Esophagus squamous epithelium (tissue), 5 donors: ENCODE measurements around the gene MCUR1. TPM values are rescaled to one million over a fixed set of nuclear protein-coding genes. Genes with fewer than 3 reads are reported as not detected.

Source experiments
- DNase-seq: peaks from one replicate; lab custom pipeline; 2025; lab: John Stamatoyannopoulos, UW
- H3K27ac ChIP-seq, 4 donors: fragments of 200-600 bp; sonication (generic); one replicate each; pipeline ENCODE4 v1.5.1; 2016 to 2019; ENCODE audit warnings: mild to moderate bottlenecking in 1 of 4
- H3K27me3 ChIP-seq, 4 donors: fragments of 200-600 bp; sonication (generic); 1 replicate in 3 of 4; 2 replicates in 1 of 4; pipeline versions ENCODE4 v1.5.1 to v1.6.0; 2017 to 2021; ENCODE audit warnings: antibody characterized with exemption in 1 of 4
- H3K36me3 ChIP-seq, 3 donors: fragments of 200-600 bp; sonication (generic); one replicate each; pipeline ENCODE4 v1.5.1; 2016 to 2019
- H3K4me1 ChIP-seq, 3 donors: fragments of 200-600 bp; sonication (generic); one replicate each; pipeline ENCODE4 v1.5.1; 2017 to 2019
- H3K4me3 ChIP-seq, 4 donors: fragments of 200-600 bp; sonication (generic); 1 replicate in 3 of 4; 2 replicates in 1 of 4; pipeline ENCODE4 v1.5.1; 2016 to 2019; ENCODE audit warnings: mild to moderate bottlenecking in 2 of 4, moderate library complexity in 1 of 4
- H3K9me3 ChIP-seq, 3 donors: fragments of 200-600 bp; sonication (generic); one replicate each; pipeline ENCODE4 v1.5.1; 2016 to 2019
- CTCF ChIP-seq, 6 experiments: fragments of 450-650 bp in 4 of 6; fragments of 200-600 bp in 2 of 6; sonication (generic) in 2 of 6; IDR thresholded peaks; one replicate each; pipeline ENCODE4 v1.5.1; 2016 to 2019; ENCODE audit warnings: antibody characterized with exemption in 6 of 6, mild to moderate bottlenecking in 4 of 6, moderate library complexity in 4 of 6
- POLR2A ChIP-seq, 4 donors: fragments of 450-650 bp; IDR thresholded peaks; one replicate each; pipeline ENCODE4 v1.6.1; 2017; ENCODE audit warnings: antibody characterized with exemption in 4 of 4, mild to moderate bottlenecking in 4 of 4, moderate library complexity in 3 of 4
- WGBS, 2 donors: methylation state at CpG; one replicate each; pipeline ENCODE4 v1.1.5; 2018; 5-methylcytosine and 5-hydroxymethylcytosine counted together
- intact Hi-C: fragments of 100-400 bp; cut with DNase I; formaldehyde crosslinking; loops from one replicate; pipeline ENCODE4 v1.15.0; 2022
- total RNA-seq, 4 donors: library from RNA; depleted of rRNA; stranded (reverse); fragments of >200 nt; gene quantifications; one replicate each; pipeline ENCODE4 v1.1.0, GENCODE V29; 2016
- donor health status: DM: yes; HTN: yes; CAD: no.

The MCUR1 gene
- total RNA-seq, 4 donors from 2014 or later = 11.4 to 14.3 (median 13.1) TPM

- DNase-seq = no peak
- Histone ChIP-seq H3K4me1 (no peaks in the 10 kb centered on the region), H3K4me3 (no peak overlapping the region), H3K27ac (no peak overlapping the region), H3K36me3 (no peaks in the 10 kb centered on the region), H3K27me3 (peaks cover 0 to 17% (median 0%) of the 10 kb centered on the region in 4 donors), H3K9me3 (no peaks in the 10 kb centered on the region)
- TF ChIP-seq CTCF (IDR thresholded peaks at IDR 0.05) (no peak), POLR2A (IDR thresholded peaks at IDR 0.05) (no peak)
- intact Hi-C loops = no loop called here
- 62 to 63% methylated on average over 5 of the region's 5 CpGs for WGBS, 2 donors
Measured at GRCh38 chr6:13848522-13849150, 34.3 kb upstream of the MCUR1 start.

- DNase-seq = no peak
- intact Hi-C loops = no loop called here
Measured at GRCh38 chr6:13847326-13848050, 33.1 kb upstream of the MCUR1 start.

GRCh38 chr6:13846841-13847240 lies 32.5 kb upstream of the MCUR1 start:
- no peak overlapping the region for H3K4me3 ChIP-seq
- H3K27me3 ChIP-seq = peaks cover 0 to 17% (median 0%) of the 10 kb centered on the region in 4 donors
- TF ChIP-seq POLR2A (IDR thresholded peaks at IDR 0.05) (no peak), CTCF (IDR thresholded peaks at IDR 0.05) (no peak)
- H3K36me3 ChIP-seq = no peaks in the 10 kb centered on the region
- no peak for DNase-seq
- intact Hi-C loops = no loop called here
- WGBS, 2 donors = 72 to 76% methylated on average over 12 to 13 of the region's 13 CpGs
- no peaks in the 10 kb centered on the region for H3K4me1 ChIP-seq
- H3K27ac ChIP-seq = no peak overlapping the region
- H3K9me3 ChIP-seq = no peaks in the 10 kb centered on the region

More at GRCh38 chr6:13847326-13848050, 33.1 kb upstream of the MCUR1 start:
- Histone ChIP-seq H3K27me3 (peaks cover 0 to 17% (median 0%) of the 10 kb centered on the region in 4 donors), H3K9me3 (no peaks in the 10 kb centered on the region), H3K4me1 (no peaks in the 10 kb centered on the region), H3K4me3 (no peak overlapping the region), H3K36me3 (no peaks in the 10 kb centered on the region), H3K27ac (no peak overlapping the region)
- TF ChIP-seq POLR2A (IDR thresholded peaks at IDR 0.05) = no peak
- no peak for TF ChIP-seq CTCF (IDR thresholded peaks at IDR 0.05)
- 76 to 77% methylated on average over 11 of the region's 11 CpGs for WGBS, 2 donors

- Histone ChIP-seq H3K27me3 (peaks cover 0 to 7% (median 0%) of the 10 kb centered on the region in 4 donors), H3K4me1 (no peaks in the 10 kb centered on the region), H3K4me3 (no peak overlapping the region), H3K36me3 (no peaks in the 10 kb centered on the region), H3K27ac (no peak overlapping the region), H3K9me3 (no peaks in the 10 kb centered on the region)
- no peak for DNase-seq
- WGBS, 2 donors = 77 to 83% methylated on average over 5 of the region's 5 CpGs
- TF ChIP-seq CTCF (IDR thresholded peaks at IDR 0.05) (no peak), POLR2A (IDR thresholded peaks at IDR 0.05) (no peak)
- intact Hi-C loops = no loop called here
Measured at GRCh38 chr6:13841936-13842335, 27.6 kb upstream of the MCUR1 start.

- Histone ChIP-seq H3K27me3 (no peaks in the 10 kb centered on the region), H3K4me1 (no peaks in the 10 kb centered on the region), H3K9me3 (no peaks in the 10 kb centered on the region), H3K27ac (no peak overlapping the region), H3K36me3 (no peaks in the 10 kb centered on the region), H3K4me3 (no peak overlapping the region)
- DNase-seq = no peak
- 68 to 77% methylated on average over 3 of the region's 3 CpGs for WGBS, 2 donors
- intact Hi-C loops = no loop called here
- TF ChIP-seq CTCF (IDR thresholded peaks at IDR 0.05) (no peak), POLR2A (IDR thresholded peaks at IDR 0.05) (no peak)
Measured at GRCh38 chr6:13838616-13839015, 24.3 kb upstream of the MCUR1 start.
